Measurements from ENCODE around the gene WNT16.
"Not testable (repeated sequence)": the region's sequence is repeated elsewhere in the genome, so short reads cannot be mapped to it uniquely, and the experiment has no call there.

Gene WNT16

DNA sequence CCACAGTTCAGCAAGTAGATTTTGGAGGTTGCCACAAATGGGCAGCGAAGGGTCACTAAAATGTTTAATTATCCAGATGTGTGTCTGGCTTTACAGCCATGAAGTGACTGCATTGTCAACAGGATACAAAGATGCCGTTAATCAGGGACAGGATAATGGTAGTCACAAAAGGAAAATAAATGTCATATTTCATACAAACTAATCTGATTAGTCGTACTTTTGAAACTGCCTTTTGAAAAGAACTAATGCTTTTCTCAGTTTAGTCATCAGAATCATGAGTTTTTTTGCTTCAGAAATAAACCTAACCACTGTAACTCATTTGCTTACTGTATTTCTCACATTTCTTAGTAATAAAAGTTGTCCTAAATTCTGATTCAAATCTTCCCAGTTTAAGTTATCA, 22.2 kb upstream of the WNT16 start:
- no peak overlapping the region for H3K4me3 ChIP-seq (replicated peaks; ENCODE audit: low read depth, low read length)
- TF ChIP-seq, protein P1, sequence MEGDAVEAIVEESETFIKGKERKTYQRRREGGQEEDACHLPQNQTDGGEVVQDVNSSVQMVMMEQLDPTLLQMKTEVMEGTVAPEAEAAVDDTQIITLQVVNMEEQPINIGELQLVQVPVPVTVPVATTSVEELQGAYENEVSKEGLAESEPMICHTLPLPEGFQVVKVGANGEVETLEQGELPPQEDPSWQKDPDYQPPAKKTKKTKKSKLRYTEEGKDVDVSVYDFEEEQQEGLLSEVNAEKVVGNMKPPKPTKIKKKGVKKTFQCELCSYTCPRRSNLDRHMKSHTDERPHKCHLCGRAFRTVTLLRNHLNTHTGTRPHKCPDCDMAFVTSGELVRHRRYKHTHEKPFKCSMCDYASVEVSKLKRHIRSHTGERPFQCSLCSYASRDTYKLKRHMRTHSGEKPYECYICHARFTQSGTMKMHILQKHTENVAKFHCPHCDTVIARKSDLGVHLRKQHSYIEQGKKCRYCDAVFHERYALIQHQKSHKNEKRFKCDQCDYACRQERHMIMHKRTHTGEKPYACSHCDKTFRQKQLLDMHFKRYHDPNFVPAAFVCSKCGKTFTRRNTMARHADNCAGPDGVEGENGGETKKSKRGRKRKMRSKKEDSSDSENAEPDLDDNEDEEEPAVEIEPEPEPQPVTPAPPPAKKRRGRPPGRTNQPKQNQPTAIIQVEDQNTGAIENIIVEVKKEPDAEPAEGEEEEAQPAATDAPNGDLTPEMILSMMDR (IDR thresholded peaks at IDR 0.05; ENCODE audit: low read depth, low read length, missing control alignments), result no peak
- no peak for DNase-seq (ENCODE audit: extremely low read depth, low read depth)

DNA sequence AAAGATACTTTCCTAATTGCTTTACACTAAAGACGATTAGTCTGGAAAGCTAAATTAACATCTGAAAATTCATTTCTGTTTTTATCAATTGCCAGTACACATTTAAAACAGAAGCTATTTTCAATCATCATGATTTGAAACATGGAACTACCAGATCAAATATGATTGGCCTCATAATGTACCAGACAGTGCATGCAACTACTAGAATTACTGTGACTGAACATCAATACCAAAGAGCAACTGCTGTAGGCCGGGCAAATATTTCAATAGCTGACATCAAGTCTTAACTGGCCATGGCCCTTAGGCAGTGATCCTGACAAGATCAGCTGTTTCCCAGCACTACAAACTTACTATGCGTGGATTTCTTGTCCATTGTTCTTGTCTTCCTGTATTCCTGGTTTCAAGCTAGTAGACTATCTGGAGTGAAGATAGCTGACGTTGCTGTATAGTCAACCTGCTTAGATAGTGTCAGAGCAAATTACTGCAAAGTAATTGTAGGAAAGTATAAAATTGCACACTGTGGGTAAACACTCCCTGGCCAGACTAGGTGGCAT, 21.7 kb upstream of the WNT16 start:
- TF ChIP-seq, protein P1 (IDR thresholded peaks at IDR 0.05; ENCODE audit: low read depth, low read length, missing control alignments), result no peak
- H3K4me3 ChIP-seq (replicated peaks; ENCODE audit: low read depth, low read length), result no peak overlapping the region
- no peak for DNase-seq (ENCODE audit: extremely low read depth, low read depth)

DNA sequence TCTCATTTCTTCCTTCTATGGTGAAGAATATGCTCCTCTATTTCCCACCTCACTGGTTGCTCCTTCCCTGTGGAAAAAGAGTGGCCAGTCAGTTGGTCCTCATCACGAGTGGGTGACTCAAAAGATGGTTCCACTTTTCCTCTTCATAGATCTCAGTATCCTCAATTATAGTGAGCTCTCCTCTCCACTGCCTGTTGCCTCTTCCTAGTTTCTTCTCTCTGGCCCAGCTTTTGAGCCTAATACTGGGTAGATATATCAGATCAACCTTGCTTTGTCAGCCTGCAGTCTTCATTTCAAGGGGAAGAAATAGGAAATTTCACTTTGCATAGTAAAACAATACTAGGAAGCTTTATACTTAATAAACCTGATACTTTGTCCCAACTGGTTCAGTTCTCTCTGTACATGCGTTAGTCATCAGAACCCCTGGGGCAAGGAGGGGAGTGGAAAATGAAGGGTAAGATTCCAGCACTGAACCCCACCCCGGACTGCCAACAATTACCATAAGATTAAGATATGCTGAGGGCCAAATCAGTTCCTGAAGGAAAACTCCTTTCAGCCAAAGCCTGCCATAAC, 15.5 kb upstream of the WNT16 start:
- H3K4me3 ChIP-seq (replicated peaks; ENCODE audit: low read depth, low read length), result no peak overlapping the region
- TF ChIP-seq, protein P1 (IDR thresholded peaks at IDR 0.05; ENCODE audit: low read depth, low read length, missing control alignments), result no peak
- no peak for DNase-seq (ENCODE audit: extremely low read depth, low read depth)

DNA sequence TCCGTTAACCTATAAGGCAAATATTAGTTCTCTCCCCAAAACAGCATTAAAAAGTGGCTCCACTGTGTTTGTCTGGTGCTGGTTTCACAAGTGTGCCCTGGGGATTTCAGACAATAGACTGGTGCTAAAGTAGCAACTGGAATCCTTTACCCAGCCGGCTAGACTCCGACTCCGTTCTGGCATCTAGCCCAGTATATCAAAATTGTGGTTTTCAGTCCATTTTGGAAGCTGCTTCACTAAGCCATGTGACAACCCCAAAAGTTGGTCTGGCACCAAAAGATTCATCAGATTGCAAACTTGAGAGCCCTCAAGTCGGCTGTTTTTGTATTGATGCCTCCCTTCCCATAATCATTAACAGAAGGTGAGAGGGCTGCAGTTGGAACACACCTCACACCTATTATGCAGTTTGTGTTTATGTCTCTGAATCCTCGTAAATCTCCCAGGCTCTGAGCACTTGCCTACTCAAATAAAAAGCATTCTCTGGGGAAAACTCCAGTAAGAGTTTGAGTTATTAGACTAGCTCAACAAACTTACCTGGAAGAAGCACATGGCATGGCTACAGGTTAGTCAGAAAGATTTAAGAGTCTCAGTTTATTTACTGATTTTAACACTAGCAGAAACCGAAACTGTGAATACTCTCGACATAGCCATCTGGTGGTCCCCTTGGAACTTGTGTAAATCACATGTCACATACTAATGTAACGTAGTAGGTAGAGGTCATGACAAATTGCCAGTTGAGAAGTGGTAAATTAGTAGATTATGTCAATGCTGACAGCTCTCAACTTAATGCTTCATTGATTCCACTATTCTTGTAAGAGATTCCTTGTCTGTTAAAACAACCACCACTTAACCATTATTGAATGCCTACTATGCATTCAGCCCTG, 14.8 kb upstream of the WNT16 start:
- no peak overlapping the region for H3K4me3 ChIP-seq (replicated peaks; ENCODE audit: low read depth, low read length)
- TF ChIP-seq, protein P1 (IDR thresholded peaks at IDR 0.05; ENCODE audit: low read depth, low read length, missing control alignments), result no peak
- no peak for DNase-seq (ENCODE audit: extremely low read depth, low read depth)

DNA sequence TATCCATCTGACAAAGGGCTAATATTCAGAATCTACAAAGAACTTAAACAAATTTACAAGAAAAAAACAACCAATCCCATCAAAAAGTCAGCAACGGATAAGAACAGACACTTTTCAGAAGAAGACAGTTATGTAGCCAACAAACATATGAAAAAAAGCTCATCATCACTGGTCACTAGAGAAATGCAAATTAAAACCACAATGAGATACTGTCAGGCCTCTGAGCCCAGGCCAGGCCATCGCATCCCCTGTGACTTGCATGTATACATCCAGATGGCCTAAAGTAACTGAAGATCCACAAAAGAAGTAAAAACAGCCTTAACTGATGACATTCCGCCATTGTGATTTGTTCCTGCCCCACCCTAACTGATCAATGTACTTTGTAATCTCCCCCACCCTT, 13.6 kb upstream of the WNT16 start:
- DNase-seq (ENCODE audit: extremely low read depth, low read depth); H3K4me3 ChIP-seq (replicated peaks; ENCODE audit: low read depth, low read length): not testable (repeated sequence)

DNA sequence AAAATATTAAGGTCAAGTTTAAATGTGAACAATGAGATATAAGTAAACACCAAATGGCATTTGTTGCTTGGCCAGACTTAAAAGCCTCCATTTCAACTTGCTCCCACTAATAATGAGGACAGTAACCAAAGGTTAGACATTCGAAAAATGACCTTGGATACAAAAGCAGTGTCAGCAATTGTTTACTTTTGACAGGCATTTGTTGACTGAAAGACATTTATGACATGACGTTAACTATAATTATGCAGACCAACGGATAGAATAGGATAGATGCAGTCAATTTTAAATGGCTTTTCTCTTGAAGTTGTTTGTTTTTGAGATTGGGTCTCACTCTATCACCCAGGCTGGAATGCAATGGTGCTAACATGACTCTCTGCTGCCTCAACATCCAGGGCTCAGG, 6.3 kb upstream of the WNT16 start:
- TF ChIP-seq, protein P1 (IDR thresholded peaks at IDR 0.05; ENCODE audit: low read depth, low read length, missing control alignments), result no peak
- DNase-seq (ENCODE audit: extremely low read depth, low read depth), result no peak
- no peak overlapping the region for H3K4me3 ChIP-seq (replicated peaks; ENCODE audit: low read depth, low read length)

DNA sequence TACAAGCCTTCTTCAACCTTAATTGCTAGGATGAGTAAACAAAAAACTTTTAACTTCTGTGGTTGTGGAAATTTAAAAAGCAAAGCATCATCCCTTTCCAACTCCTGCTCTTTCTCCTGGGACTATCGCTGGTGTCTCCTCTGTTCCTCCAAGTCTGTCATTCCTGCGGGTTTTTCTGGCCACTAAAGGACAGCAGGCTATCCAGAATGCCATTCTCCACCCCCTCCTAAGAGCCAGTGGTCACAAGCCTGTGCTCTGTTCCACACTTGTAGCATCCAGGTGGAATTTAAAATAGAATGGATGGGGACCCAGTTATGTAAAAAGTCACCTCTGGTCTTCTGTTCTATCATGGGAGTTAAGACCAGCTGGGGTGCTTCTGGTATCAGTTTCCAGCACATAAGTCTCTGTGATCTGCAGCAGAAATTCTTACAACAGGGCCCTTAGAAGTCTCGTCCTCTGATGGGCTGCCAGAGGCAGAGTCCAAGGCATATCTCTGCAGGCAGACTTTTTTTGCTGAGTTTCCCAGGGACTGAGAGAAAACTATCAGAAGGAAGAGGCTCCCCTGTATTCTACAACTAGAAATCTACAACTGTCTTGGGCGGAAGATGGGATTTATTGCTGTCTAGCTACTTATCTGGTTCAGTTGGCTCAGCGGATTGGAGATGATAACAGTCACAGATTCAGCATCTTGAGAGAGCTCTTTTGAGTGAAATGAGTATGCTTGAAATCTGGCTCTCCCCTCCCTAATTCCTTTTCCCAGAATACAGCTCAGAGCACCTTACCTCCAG, 5.1 kb upstream of the WNT16 start:
- TF ChIP-seq, protein P1 (IDR thresholded peaks at IDR 0.05; ENCODE audit: low read depth, low read length, missing control alignments), result no peak
- H3K4me3 ChIP-seq (replicated peaks; ENCODE audit: low read depth, low read length), result no peak overlapping the region
- DNase-seq (ENCODE audit: extremely low read depth, low read depth), result no peak
